Ishikawa (cell line): ENCODE measurements around the gene SEMA3D.

Source experiments
- CEBPB ChIP-seq: IDR thresholded peaks from 2 replicates; pipeline ENCODE4 v1.6.1; 2012
- CREB1 ChIP-seq: IDR thresholded peaks from 2 replicates; pipeline ENCODE4 v1.6.1; 2012; ENCODE audit warnings: low read depth
- EGR1 ChIP-seq: IDR thresholded peaks from 2 replicates; pipeline ENCODE4 v1.6.1; 2012
- EP300 ChIP-seq: IDR thresholded peaks from 2 replicates; pipeline ENCODE4 v1.6.1; 2012; ENCODE audit warnings: borderline replicate concordance
- FOXM1 ChIP-seq: IDR thresholded peaks from 2 replicates; pipeline ENCODE4 v1.6.1; 2012; ENCODE audit warnings: low read depth, borderline replicate concordance
- NFIC ChIP-seq: IDR thresholded peaks from 2 replicates; pipeline ENCODE4 v1.6.1; 2012
- RAD21 ChIP-seq: IDR thresholded peaks from 2 replicates; pipeline ENCODE4 v1.6.1; 2012; ENCODE audit warnings: low read depth
- TAF1 ChIP-seq: IDR thresholded peaks from 2 replicates; pipeline ENCODE4 v1.6.1; 2012; ENCODE audit warnings: low read depth, mild to moderate bottlenecking
- TCF12 ChIP-seq: IDR thresholded peaks from 2 replicates; pipeline ENCODE4 v1.6.1; 2012; ENCODE audit warnings: low read depth
- TEAD4 ChIP-seq: IDR thresholded peaks from 2 replicates; pipeline ENCODE4 v1.6.1; 2012
- YY1 ChIP-seq: IDR thresholded peaks from 2 replicates; pipeline ENCODE4 v1.6.1; 2012; ENCODE audit warnings: low read depth
- ZBTB7A ChIP-seq: IDR thresholded peaks from 2 replicates; pipeline ENCODE4 v1.6.1; 2012; ENCODE audit warnings: low read depth
- TF ChIP-seq, protein P1 (sequence below): IDR thresholded peaks from 2 replicates; pipeline ENCODE4 v1.6.1; 2012
- TF ChIP-seq, protein P2 (sequence below): IDR thresholded peaks from 2 replicates; pipeline ENCODE4 v1.6.1; 2012
- TF ChIP-seq, protein P3 (sequence below): IDR thresholded peaks from 2 replicates; pipeline ENCODE4 v1.6.1; 2012; ENCODE audit warnings: low read depth, mild to moderate bottlenecking

Gene SEMA3D

DNA sequence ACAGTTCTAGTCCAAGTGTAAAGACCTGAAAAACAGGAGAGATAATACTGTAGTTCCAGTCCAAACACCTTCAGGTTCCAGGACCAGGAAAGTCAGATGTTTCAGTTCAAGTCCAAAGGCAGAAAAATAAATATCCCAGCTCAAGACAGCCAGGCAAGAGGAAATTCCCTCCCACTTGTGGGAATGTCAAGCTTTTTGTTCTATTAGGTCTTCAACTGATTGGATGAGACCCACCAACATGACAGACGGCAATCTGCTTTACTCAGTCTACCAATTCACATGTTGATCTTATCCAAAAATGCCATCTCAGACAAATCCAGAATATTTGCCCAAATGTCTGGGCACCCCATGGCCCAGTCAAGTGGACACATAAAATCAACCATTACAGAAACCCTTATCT lies 33.1 kb downstream of the SEMA3D start:
- TF ChIP-seq YY1 (no peak), ZBTB7A (no peak), FOXM1 (no peak), EGR1 (no peak), EP300 (no peak), CEBPB (no peak), NFIC (no peak), CREB1 (no peak), TCF12 (no peak), TEAD4 (no peak), TAF1 (no peak), RAD21 (no peak)
- TF ChIP-seq, protein P1, sequence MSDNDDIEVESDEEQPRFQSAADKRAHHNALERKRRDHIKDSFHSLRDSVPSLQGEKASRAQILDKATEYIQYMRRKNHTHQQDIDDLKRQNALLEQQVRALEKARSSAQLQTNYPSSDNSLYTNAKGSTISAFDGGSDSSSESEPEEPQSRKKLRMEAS: no peak
- TF ChIP-seq, protein P2, sequence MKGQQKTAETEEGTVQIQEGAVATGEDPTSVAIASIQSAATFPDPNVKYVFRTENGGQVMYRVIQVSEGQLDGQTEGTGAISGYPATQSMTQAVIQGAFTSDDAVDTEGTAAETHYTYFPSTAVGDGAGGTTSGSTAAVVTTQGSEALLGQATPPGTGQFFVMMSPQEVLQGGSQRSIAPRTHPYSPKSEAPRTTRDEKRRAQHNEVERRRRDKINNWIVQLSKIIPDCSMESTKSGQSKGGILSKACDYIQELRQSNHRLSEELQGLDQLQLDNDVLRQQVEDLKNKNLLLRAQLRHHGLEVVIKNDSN: no peak
- TF ChIP-seq, protein P3, sequence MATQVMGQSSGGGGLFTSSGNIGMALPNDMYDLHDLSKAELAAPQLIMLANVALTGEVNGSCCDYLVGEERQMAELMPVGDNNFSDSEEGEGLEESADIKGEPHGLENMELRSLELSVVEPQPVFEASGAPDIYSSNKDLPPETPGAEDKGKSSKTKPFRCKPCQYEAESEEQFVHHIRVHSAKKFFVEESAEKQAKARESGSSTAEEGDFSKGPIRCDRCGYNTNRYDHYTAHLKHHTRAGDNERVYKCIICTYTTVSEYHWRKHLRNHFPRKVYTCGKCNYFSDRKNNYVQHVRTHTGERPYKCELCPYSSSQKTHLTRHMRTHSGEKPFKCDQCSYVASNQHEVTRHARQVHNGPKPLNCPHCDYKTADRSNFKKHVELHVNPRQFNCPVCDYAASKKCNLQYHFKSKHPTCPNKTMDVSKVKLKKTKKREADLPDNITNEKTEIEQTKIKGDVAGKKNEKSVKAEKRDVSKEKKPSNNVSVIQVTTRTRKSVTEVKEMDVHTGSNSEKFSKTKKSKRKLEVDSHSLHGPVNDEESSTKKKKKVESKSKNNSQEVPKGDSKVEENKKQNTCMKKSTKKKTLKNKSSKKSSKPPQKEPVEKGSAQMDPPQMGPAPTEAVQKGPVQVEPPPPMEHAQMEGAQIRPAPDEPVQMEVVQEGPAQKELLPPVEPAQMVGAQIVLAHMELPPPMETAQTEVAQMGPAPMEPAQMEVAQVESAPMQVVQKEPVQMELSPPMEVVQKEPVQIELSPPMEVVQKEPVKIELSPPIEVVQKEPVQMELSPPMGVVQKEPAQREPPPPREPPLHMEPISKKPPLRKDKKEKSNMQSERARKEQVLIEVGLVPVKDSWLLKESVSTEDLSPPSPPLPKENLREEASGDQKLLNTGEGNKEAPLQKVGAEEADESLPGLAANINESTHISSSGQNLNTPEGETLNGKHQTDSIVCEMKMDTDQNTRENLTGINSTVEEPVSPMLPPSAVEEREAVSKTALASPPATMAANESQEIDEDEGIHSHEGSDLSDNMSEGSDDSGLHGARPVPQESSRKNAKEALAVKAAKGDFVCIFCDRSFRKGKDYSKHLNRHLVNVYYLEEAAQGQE: no peak

- TF ChIP-seq TAF1: no peak
- no peak for TF ChIP-seq EP300
- TF ChIP-seq CREB1: no peak
- no peak for TF ChIP-seq RAD21
- TF ChIP-seq, protein P2: no peak
- no peak for TF ChIP-seq TEAD4
- TF ChIP-seq YY1: no peak
- TF ChIP-seq TCF12: no peak
Measured at GRCh38 chr7:85150624-85151023, 36.2 kb downstream of the SEMA3D start.

- TF ChIP-seq YY1 (no peak), EGR1 (no peak), CEBPB (no peak), RAD21 (no peak), TAF1 (no peak)
Measured at GRCh38 chr7:85144771-85145170, 42.1 kb downstream of the SEMA3D start.

- TF ChIP-seq TAF1 (no peak), RAD21 (no peak), FOXM1 (no peak), CREB1 (no peak), EGR1 (no peak), ZBTB7A (no peak)
- TF ChIP-seq, protein P3: no peak
Measured at GRCh38 chr7:85135977-85136376, 50.9 kb downstream of the SEMA3D start.

DNA sequence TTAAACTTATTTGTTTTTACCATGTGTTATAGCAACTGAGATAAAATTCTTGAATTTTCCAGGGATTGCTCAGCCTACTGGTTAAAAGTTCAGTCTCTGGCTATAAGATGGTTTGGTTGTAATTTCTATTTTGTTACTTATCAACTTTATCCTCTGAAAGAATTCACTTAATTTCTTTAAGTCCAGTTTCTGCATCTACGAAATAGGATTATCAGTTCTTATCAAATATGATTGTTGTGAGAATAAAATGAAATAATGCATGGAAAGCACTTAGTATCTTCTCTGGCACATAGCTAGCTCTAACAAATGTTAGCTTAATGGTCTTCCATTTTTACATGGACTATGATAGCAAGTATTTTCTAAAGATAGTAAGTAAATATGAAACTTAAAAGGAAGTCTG lies 53.3 kb downstream of the SEMA3D start:
- TF ChIP-seq RAD21 (no peak), TCF12 (no peak), TEAD4 (no peak), ZBTB7A (no peak), TAF1 (no peak), YY1 (no peak), EP300 (no peak), FOXM1 (no peak), CEBPB (no peak), NFIC (no peak), CREB1 (no peak), EGR1 (no peak)
- TF ChIP-seq, protein P2: no peak
- TF ChIP-seq, protein P3: no peak
- TF ChIP-seq, protein P1: no peak
